WTC11 (cell line): ENCODE data around the gene DEFB132. TPM values are rescaled to one million over a fixed set of nuclear protein-coding genes. Genes with fewer than 3 reads are reported as not detected.

Experiments used
- AR ChIP-seq: fragments of 250-450 bp; sonication (Bioruptor Pico); IDR thresholded peaks from 2 replicates; pipeline ENCODE4 v1.9.0; 2021; ENCODE audit warnings: mild to moderate bottlenecking
- ATF1 ChIP-seq: sonication (generic); formaldehyde crosslinking; IDR thresholded peaks from 2 replicates; pipeline ENCODE4 v1.8.1; 2023; ENCODE audit warnings: mild to moderate bottlenecking, moderate library complexity, missing genetic modification reagents
- EMX1 ChIP-seq: fragments of 250-450 bp; sonication (Bioruptor Pico); IDR thresholded peaks from 2 replicates; pipeline ENCODE4 v1.8.0; 2021; ENCODE audit warnings: mild to moderate bottlenecking
- FOXJ3 ChIP-seq: sonication (generic); formaldehyde crosslinking; IDR thresholded peaks from 2 replicates; pipeline ENCODE4 v1.9.0; 2021; ENCODE audit warnings: missing genetic modification reagents, mild to moderate bottlenecking, borderline replicate concordance
- FOXP1 ChIP-seq: sonication (generic); formaldehyde crosslinking; IDR thresholded peaks from 2 replicates; pipeline ENCODE4 v1.8.0; 2022; ENCODE audit warnings: missing genetic modification reagents, mild to moderate bottlenecking, moderate library complexity, borderline replicate concordance
- GABPB1 ChIP-seq: sonication (generic); formaldehyde crosslinking; IDR thresholded peaks from 2 replicates; pipeline ENCODE4 v1.8.1; 2023; ENCODE audit warnings: mild to moderate bottlenecking, missing genetic modification reagents
- GTF2I ChIP-seq: fragments of 250-450 bp; sonication (Bioruptor Pico); conservative IDR thresholded peaks from 2 replicates; pipeline ENCODE4 v1.4.0; 2021; ENCODE audit warnings: mild to moderate bottlenecking
- IRF2 ChIP-seq: sonication (generic); formaldehyde crosslinking; IDR thresholded peaks from 2 replicates; pipeline ENCODE4 v1.8.0; 2022; ENCODE audit warnings: low read depth, missing genetic modification reagents, borderline replicate concordance
- JUN ChIP-seq: sonication (generic); formaldehyde crosslinking; IDR thresholded peaks from 2 replicates; pipeline ENCODE4 v1.8.0; 2023; ENCODE audit warnings: mild to moderate bottlenecking, missing genetic modification reagents
- MAX ChIP-seq: sonication (generic); formaldehyde crosslinking; IDR thresholded peaks from 2 replicates; pipeline ENCODE4 v1.8.0; 2022; ENCODE audit warnings: mild to moderate bottlenecking, missing genetic modification reagents
- NFE2L1 ChIP-seq: sonication (generic); formaldehyde crosslinking; IDR thresholded peaks from 2 replicates; pipeline ENCODE4 v1.8.1; 2023; ENCODE audit warnings: missing genetic modification reagents
- OVOL2 ChIP-seq: fragments of 250-450 bp; sonication (Bioruptor Pico); IDR thresholded peaks from 2 replicates; pipeline ENCODE4 v1.9.0; 2021; ENCODE audit warnings: mild to moderate bottlenecking, borderline replicate concordance
- SMAD4 ChIP-seq: sonication (generic); formaldehyde crosslinking; IDR thresholded peaks from 2 replicates; pipeline ENCODE4 v1.8.0; 2022; ENCODE audit warnings: mild to moderate bottlenecking, missing genetic modification reagents
- SOX15 ChIP-seq: fragments of 250-450 bp; sonication (Bioruptor Pico); IDR thresholded peaks from 2 replicates; pipeline ENCODE4 v1.9.0; 2021; ENCODE audit warnings: mild to moderate bottlenecking
- TCF7 ChIP-seq: sonication (generic); formaldehyde crosslinking; IDR thresholded peaks from 2 replicates; pipeline ENCODE4 v1.8.0; 2022; ENCODE audit warnings: mild to moderate bottlenecking, low read depth, missing genetic modification reagents, moderate library complexity
- TP53 ChIP-seq: sonication (generic); formaldehyde crosslinking; IDR thresholded peaks from 2 replicates; pipeline ENCODE4 v1.8.1; 2023; ENCODE audit warnings: mild to moderate bottlenecking, missing genetic modification reagents
- ZMAT4 ChIP-seq: fragments of 250-450 bp; sonication (Bioruptor Pico); IDR thresholded peaks from 2 replicates; pipeline ENCODE4 v1.9.0; 2021; ENCODE audit warnings: mild to moderate bottlenecking
- ZNF232 ChIP-seq: sonication (generic); formaldehyde crosslinking; IDR thresholded peaks from 2 replicates; pipeline ENCODE4 v1.8.0; 2022; ENCODE audit warnings: mild to moderate bottlenecking, missing genetic modification reagents
- ZNF317 ChIP-seq: sonication (generic); formaldehyde crosslinking; IDR thresholded peaks from 2 replicates; pipeline ENCODE4 v1.8.1; 2023; ENCODE audit warnings: low read depth, mild to moderate bottlenecking, moderate library complexity, missing genetic modification reagents, borderline replicate concordance
- ZNF396 ChIP-seq: fragments of 250-450 bp; sonication (Bioruptor Pico); IDR thresholded peaks from 2 replicates; pipeline ENCODE4 v1.8.0; 2021; ENCODE audit warnings: mild to moderate bottlenecking, moderate library complexity, borderline replicate concordance
- ZNF416 ChIP-seq: fragments of 250-450 bp; sonication (Bioruptor Pico); IDR thresholded peaks from 2 replicates; pipeline ENCODE4 v1.9.0; 2021; ENCODE audit warnings: mild to moderate bottlenecking, inconsistent platforms
- ZSCAN18 ChIP-seq: fragments of 250-450 bp; sonication (Bioruptor Pico); IDR thresholded peaks from 2 replicates; pipeline ENCODE4 v2.1.2; 2022; ENCODE audit warnings: mild to moderate bottlenecking, moderate library complexity
- total RNA-seq: library from RNA; stranded (reverse); gene quantifications from 3 replicates; pipeline ENCODE4 v1.2.3, GENCODE V29; 2021
- TF ChIP-seq, protein P1 (sequence below): sonication (generic); formaldehyde crosslinking; IDR thresholded peaks from 2 replicates; pipeline ENCODE4 v1.8.0; 2023; ENCODE audit warnings: missing genetic modification reagents
- TF ChIP-seq, protein P2 (sequence below): sonication (generic); formaldehyde crosslinking; IDR thresholded peaks from 2 replicates; pipeline ENCODE4 v1.8.0; 2022; ENCODE audit warnings: mild to moderate bottlenecking, missing genetic modification reagents
- TF ChIP-seq, protein P3 (sequence below): sonication (generic); formaldehyde crosslinking; IDR thresholded peaks from 2 replicates; pipeline ENCODE4 v1.8.1; 2022; ENCODE audit warnings: mild to moderate bottlenecking, missing genetic modification reagents, moderate library complexity, borderline replicate concordance
- TF ChIP-seq, protein P4 (sequence below): sonication (generic); formaldehyde crosslinking; IDR thresholded peaks from 2 replicates; pipeline ENCODE4 v1.8.1; 2023; ENCODE audit warnings: mild to moderate bottlenecking, missing genetic modification reagents, moderate library complexity
- TF ChIP-seq, protein P5 (sequence below): sonication (generic); formaldehyde crosslinking; IDR thresholded peaks from 2 replicates; pipeline ENCODE4 v1.8.0; 2023; ENCODE audit warnings: mild to moderate bottlenecking, missing genetic modification reagents

The DEFB132 gene
- total RNA-seq, 1 experiment from 2014 or later: not detected

- TF ChIP-seq, protein P1, sequence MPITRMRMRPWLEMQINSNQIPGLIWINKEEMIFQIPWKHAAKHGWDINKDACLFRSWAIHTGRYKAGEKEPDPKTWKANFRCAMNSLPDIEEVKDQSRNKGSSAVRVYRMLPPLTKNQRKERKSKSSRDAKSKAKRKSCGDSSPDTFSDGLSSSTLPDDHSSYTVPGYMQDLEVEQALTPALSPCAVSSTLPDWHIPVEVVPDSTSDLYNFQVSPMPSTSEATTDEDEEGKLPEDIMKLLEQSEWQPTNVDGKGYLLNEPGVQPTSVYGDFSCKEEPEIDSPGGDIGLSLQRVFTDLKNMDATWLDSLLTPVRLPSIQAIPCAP: peak; percentile 58
- TF ChIP-seq GABPB1: peak; percentile 90
- peak; percentile 88; the same call in 1 of the 2 replicates for TF ChIP-seq FOXP1 (CRISPR knock-in tag)
- TF ChIP-seq ZNF317 (CRISPR knock-in tag): 0 out of 2 replicates have a peak, but pooled peaks have one; percentile 8
- no peak for TF ChIP-seq FOXJ3 (CRISPR knock-in tag)
- TF ChIP-seq, protein P2, sequence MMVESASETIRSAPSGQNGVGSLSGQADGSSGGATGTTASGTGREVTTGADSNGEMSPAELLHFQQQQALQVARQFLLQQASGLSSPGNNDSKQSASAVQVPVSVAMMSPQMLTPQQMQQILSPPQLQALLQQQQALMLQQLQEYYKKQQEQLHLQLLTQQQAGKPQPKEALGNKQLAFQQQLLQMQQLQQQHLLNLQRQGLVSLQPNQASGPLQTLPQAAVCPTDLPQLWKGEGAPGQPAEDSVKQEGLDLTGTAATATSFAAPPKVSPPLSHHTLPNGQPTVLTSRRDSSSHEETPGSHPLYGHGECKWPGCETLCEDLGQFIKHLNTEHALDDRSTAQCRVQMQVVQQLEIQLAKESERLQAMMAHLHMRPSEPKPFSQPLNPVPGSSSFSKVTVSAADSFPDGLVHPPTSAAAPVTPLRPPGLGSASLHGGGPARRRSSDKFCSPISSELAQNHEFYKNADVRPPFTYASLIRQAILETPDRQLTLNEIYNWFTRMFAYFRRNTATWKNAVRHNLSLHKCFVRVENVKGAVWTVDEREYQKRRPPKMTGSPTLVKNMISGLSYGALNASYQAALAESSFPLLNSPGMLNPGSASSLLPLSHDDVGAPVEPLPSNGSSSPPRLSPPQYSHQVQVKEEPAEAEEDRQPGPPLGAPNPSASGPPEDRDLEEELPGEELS (CRISPR knock-in tag): peak; percentile 92
- no peak for TF ChIP-seq JUN (CRISPR knock-in tag)
- TF ChIP-seq EMX1 (CRISPR knock-in tag): no peak
- TF ChIP-seq ZNF232 (CRISPR knock-in tag): no peak
- TF ChIP-seq SMAD4 (CRISPR knock-in tag): no peak
- TF ChIP-seq TP53: no peak
- no peak for TF ChIP-seq ZNF396 (CRISPR knock-in tag)
- no peak for TF ChIP-seq ZSCAN18
- TF ChIP-seq ATF1 (CRISPR knock-in tag): no peak
- no peak for TF ChIP-seq GTF2I (CRISPR knock-in tag)
- no peak for TF ChIP-seq ZMAT4 (CRISPR knock-in tag)
- no peak for TF ChIP-seq OVOL2 (CRISPR knock-in tag)
- TF ChIP-seq ZNF416: no peak
- TF ChIP-seq, protein P3, sequence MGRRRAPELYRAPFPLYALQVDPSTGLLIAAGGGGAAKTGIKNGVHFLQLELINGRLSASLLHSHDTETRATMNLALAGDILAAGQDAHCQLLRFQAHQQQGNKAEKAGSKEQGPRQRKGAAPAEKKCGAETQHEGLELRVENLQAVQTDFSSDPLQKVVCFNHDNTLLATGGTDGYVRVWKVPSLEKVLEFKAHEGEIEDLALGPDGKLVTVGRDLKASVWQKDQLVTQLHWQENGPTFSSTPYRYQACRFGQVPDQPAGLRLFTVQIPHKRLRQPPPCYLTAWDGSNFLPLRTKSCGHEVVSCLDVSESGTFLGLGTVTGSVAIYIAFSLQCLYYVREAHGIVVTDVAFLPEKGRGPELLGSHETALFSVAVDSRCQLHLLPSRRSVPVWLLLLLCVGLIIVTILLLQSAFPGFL (CRISPR knock-in tag): 0 out of 2 replicates have a peak, but pooled peaks have one; percentile 74
- TF ChIP-seq, protein P4, sequence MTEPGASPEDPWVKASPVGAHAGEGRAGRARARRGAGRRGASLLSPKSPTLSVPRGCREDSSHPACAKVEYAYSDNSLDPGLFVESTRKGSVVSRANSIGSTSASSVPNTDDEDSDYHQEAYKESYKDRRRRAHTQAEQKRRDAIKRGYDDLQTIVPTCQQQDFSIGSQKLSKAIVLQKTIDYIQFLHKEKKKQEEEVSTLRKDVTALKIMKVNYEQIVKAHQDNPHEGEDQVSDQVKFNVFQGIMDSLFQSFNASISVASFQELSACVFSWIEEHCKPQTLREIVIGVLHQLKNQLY (CRISPR knock-in tag): no peak
- TF ChIP-seq AR (CRISPR knock-in tag): no peak
- TF ChIP-seq NFE2L1 (CRISPR knock-in tag): peak; percentile 78
- no peak for TF ChIP-seq IRF2 (CRISPR knock-in tag)
- TF ChIP-seq, protein P5, sequence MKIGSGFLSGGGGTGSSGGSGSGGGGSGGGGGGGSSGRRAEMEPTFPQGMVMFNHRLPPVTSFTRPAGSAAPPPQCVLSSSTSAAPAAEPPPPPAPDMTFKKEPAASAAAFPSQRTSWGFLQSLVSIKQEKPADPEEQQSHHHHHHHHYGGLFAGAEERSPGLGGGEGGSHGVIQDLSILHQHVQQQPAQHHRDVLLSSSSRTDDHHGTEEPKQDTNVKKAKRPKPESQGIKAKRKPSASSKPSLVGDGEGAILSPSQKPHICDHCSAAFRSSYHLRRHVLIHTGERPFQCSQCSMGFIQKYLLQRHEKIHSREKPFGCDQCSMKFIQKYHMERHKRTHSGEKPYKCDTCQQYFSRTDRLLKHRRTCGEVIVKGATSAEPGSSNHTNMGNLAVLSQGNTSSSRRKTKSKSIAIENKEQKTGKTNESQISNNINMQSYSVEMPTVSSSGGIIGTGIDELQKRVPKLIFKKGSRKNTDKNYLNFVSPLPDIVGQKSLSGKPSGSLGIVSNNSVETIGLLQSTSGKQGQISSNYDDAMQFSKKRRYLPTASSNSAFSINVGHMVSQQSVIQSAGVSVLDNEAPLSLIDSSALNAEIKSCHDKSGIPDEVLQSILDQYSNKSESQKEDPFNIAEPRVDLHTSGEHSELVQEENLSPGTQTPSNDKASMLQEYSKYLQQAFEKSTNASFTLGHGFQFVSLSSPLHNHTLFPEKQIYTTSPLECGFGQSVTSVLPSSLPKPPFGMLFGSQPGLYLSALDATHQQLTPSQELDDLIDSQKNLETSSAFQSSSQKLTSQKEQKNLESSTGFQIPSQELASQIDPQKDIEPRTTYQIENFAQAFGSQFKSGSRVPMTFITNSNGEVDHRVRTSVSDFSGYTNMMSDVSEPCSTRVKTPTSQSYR: peak; percentile 76; the same call in 1 of the 2 replicates
- no peak for TF ChIP-seq TCF7 (CRISPR knock-in tag)
- no peak for TF ChIP-seq SOX15 (CRISPR knock-in tag)
- peak; percentile 95 for TF ChIP-seq MAX (CRISPR knock-in tag)
Observed at GRCh38 chr20:297098-297924, 39.8 kb downstream of the DEFB132 start, which contains the start of gene ZCCHC3 (continued).
